CD4-positive, alpha-beta T cell treated with Interleukin-17A for 1 hour (primary cell): ENCODE results near the gene POU5F2.

Experiments used
- DNase-seq: peaks from one replicate; pipeline ENCODE4 v3.0.0-alpha.2; 2020

Gene POU5F2

GRCh38 chr5:93741136-93741811 lies at the start of gene POU5F2:
POU5F2 (minus strand) TSS chr5:93741600; CDS start chr5:93741563, 37 bp downstream.
- DNase-seq, result no peak

GRCh38 chr5:93790401-93790800 lies 49.0 kb upstream of the POU5F2 start:
- no peak for DNase-seq

GRCh38 chr5:93789173-93790067 lies 48.0 kb upstream of the POU5F2 start:
- no peak for DNase-seq

- no peak for DNase-seq
Observed at GRCh38 chr5:93787598-93787997, 46.2 kb upstream of the POU5F2 start.

GRCh38 chr5:93785475-93785874 lies 44.1 kb upstream of the POU5F2 start:
- DNase-seq, result no peak

GRCh38 chr5:93782978-93783377 lies 41.6 kb upstream of the POU5F2 start:
- DNase-seq, result no peak

GRCh38 chr5:93777620-93778019 lies 36.2 kb upstream of the POU5F2 start:
- DNase-seq, result no peak

- no peak for DNase-seq
Observed at GRCh38 chr5:93756372-93756771, 15.0 kb upstream of the POU5F2 start.

GRCh38 chr5:93755716-93756115 lies 14.3 kb upstream of the POU5F2 start:
- DNase-seq, result no peak

GRCh38 chr5:93748875-93749397 lies 7.5 kb upstream of the POU5F2 start:
- no peak for DNase-seq

GRCh38 chr5:93746406-93747056 lies 5.1 kb upstream of the POU5F2 start:
- DNase-seq, result no peak

- DNase-seq, result no peak
Observed at GRCh38 chr5:93736284-93736683, 5.1 kb downstream of the POU5F2 start.

- DNase-seq, result no peak
Observed at GRCh38 chr5:93735378-93735777, 6.0 kb downstream of the POU5F2 start.

- DNase-seq, result no peak
Observed at GRCh38 chr5:93731987-93732386, 9.4 kb downstream of the POU5F2 start.

GRCh38 chr5:93726595-93726994 lies 14.8 kb downstream of the POU5F2 start:
- no peak for DNase-seq

GRCh38 chr5:93724791-93725190 lies 16.6 kb downstream of the POU5F2 start:
- DNase-seq, result no peak

GRCh38 chr5:93723681-93724080 lies 17.7 kb downstream of the POU5F2 start:
- DNase-seq, result no peak

GRCh38 chr5:93723005-93723404 lies 18.4 kb downstream of the POU5F2 start:
- DNase-seq, result no peak

GRCh38 chr5:93722588-93722987 lies 18.8 kb downstream of the POU5F2 start:
- DNase-seq, result no peak

GRCh38 chr5:93721511-93721910 lies 19.9 kb downstream of the POU5F2 start:
- no peak for DNase-seq

GRCh38 chr5:93721071-93721470 lies 20.3 kb downstream of the POU5F2 start:
- no peak for DNase-seq

- no peak for DNase-seq
Observed at GRCh38 chr5:93717162-93717561, 24.2 kb downstream of the POU5F2 start.

- no peak for DNase-seq
Observed at GRCh38 chr5:93716453-93716852, 24.9 kb downstream of the POU5F2 start.
